HCT116 (cell line): ENCODE results near the gene GRHL3. TPM values are rescaled to one million over a fixed set of nuclear protein-coding genes. Genes with fewer than 3 reads are reported as not detected.
A peak's percentile ranks its signal among the peaks of the same experiment; 100 is the strongest.

ENCODE experiments used
- ATAC-seq: fragments of 200-7000 bp; cut with Tn5 transposase; 2 replicates; pipeline ENCODE4 v1.9.1; 2020; ENCODE audit warnings: mild to moderate bottlenecking, moderate library complexity
- BruUV-seq: library from RNA; stranded (reverse); fragments of 400-500 nt; replicated peaks from 2 replicates; lab custom pipeline; 2021; lab: Mats Ljungman, UMichigan
- CTCF ChIA-PET: fragments of 300-600 bp; sonication (Branson Sonifier 250); formaldehyde crosslinking; loops from one replicate; lab custom pipeline; 2021; ENCODE audit warnings: antibody characterized with exemption; lab: Charles Lee
- POLR2A ChIA-PET: fragments of 300-600, 350-600 bp; sonication (Branson Sonifier 250); formaldehyde crosslinking; loops from one replicate; lab custom pipeline; 2021; ENCODE audit warnings: antibody characterized with exemption; lab: Charles Lee
- RAD21 ChIA-PET, 2 experiments: fragments of 300-600 bp; sonication (Branson Sonifier 250); formaldehyde crosslinking; loops; one replicate each; lab custom pipeline; 2023; ENCODE audit warnings: low total read pairs in 2 of 2; ENCODE audit not compliant: uncharacterized antibody in 2 of 2, unreplicated experiment in 2 of 2, low non-redundant PET in 1 of 2; lab: Charles Lee
- DNase-seq: peaks from one replicate; pipeline ENCODE4 v3.0.0-alpha.2; 2010; ENCODE audit warnings: low read depth, low spot score
- H2AFZ ChIP-seq: fragments of 200-600 bp; shearing (Covaris generic), sonication (generic); 2 replicates; pipeline ENCODE4 v1.6.1; 2017; ENCODE audit warnings: low read depth, mixed run types, mixed read lengths, antibody characterized with exemption, low read length; ENCODE audit not compliant: poor library complexity, severe bottlenecking
- H3K27ac ChIP-seq: 2 replicates; pipeline ENCODE4 v1.5.1; 2012; ENCODE audit warnings: low read depth, low read length
- H3K27me3 ChIP-seq: fragments of 200-600 bp; sonication (generic); 2 replicates; pipeline ENCODE4 v1.6.1; 2016; ENCODE audit warnings: mixed run types, low read length, mixed read lengths; ENCODE audit not compliant: insufficient read depth
- H3K36me3 ChIP-seq, 2 experiments: fragments of 200-500 bp in 1 of 2; fragments of 200-600 bp in 1 of 2; sonication (Bioruptor generic) in 1 of 2; sonication (generic) in 1 of 2; 2 replicates each; pipeline versions ENCODE4 v1.5.1 to v1.6.1; 2014 to 2016; ENCODE audit warnings: low read length in 2 of 2, inconsistent platforms in 1 of 2, mixed read lengths in 1 of 2, mixed run types in 1 of 2; ENCODE audit not compliant: insufficient read depth in 2 of 2, control insufficient read depth in 1 of 2
- H3K4me1 ChIP-seq, 2 experiments: fragments of 200-600 bp in 1 of 2; sonication (generic) in 1 of 2; 2 replicates each; pipeline versions ENCODE4 v1.5.1 to v1.6.1; 2012 to 2017; ENCODE audit warnings: low read length in 2 of 2, inconsistent platforms in 1 of 2, mild to moderate bottlenecking in 1 of 2, mixed read lengths in 1 of 2, mixed run types in 1 of 2, moderate library complexity in 1 of 2; ENCODE audit not compliant: insufficient read depth in 2 of 2, control insufficient read depth in 1 of 2
- H3K4me2 ChIP-seq: fragments of 200-600 bp; sonication (generic); 2 replicates; pipeline ENCODE4 v1.6.1; 2017; ENCODE audit warnings: mixed run types, low read length, mixed read lengths
- H3K4me3 ChIP-seq, 2 experiments: fragments of 200-600 bp in 1 of 2; sonication (generic) in 1 of 2; replicated peaks in 1 of 2; 2 replicates each; pipeline ENCODE4 v1.5.1; 2011 to 2016; ENCODE audit warnings: low read length in 2 of 2, control low read depth in 1 of 2, low read depth in 1 of 2, mild to moderate bottlenecking in 1 of 2, mixed read lengths in 1 of 2, mixed run types in 1 of 2
- H3K79me2 ChIP-seq: fragments of 200-600 bp; sonication (generic); 2 replicates; pipeline ENCODE4 v1.6.1; 2017; ENCODE audit warnings: mild to moderate bottlenecking, mixed run types, low read length, moderate library complexity, mixed read lengths; ENCODE audit not compliant: insufficient read depth
- H3K9ac ChIP-seq: fragments of 200-600 bp; sonication (generic); 2 replicates; pipeline ENCODE4 v1.6.1; 2016; ENCODE audit warnings: low read length, mixed read lengths
- H3K9me2 ChIP-seq: fragments of 200-600 bp; sonication (generic), shearing (Covaris generic); 2 replicates; pipeline ENCODE4 v1.6.1; 2017; ENCODE audit warnings: mixed run types, mild to moderate bottlenecking, moderate library complexity; ENCODE audit not compliant: insufficient read depth
- H3K9me3 ChIP-seq, 2 experiments: fragments of 200-500 bp in 1 of 2; fragments of 200-600 bp in 1 of 2; sonication (Bioruptor generic) in 1 of 2; sonication (generic) in 1 of 2; 2 replicates each; pipeline ENCODE4 v1.6.1; 2014 to 2017; ENCODE audit warnings: low read length in 2 of 2, mixed read lengths in 2 of 2, inconsistent platforms in 1 of 2, low read depth in 1 of 2, mild to moderate bottlenecking in 1 of 2, mixed run types in 1 of 2, moderate library complexity in 1 of 2; ENCODE audit not compliant: control insufficient read depth in 1 of 2, insufficient read depth in 1 of 2
- H4K20me1 ChIP-seq: fragments of 200-600 bp; sonication (generic), shearing (Covaris generic); 2 replicates; pipeline ENCODE4 v1.6.1; 2017; ENCODE audit warnings: mixed run types, mild to moderate bottlenecking, moderate library complexity; ENCODE audit not compliant: insufficient read depth
- CBX3 ChIP-seq: IDR thresholded peaks from 2 replicates; pipeline ENCODE4 v1.6.1; 2012; ENCODE audit warnings: low read depth
- CTCF ChIP-seq, 3 experiments: fragments of 200-600 bp in 1 of 3; sonication (generic) in 1 of 3; IDR thresholded peaks in 2 of 3; conservative IDR thresholded peaks in 1 of 3; 2 replicates each; pipeline ENCODE4 v1.5.1; 2012 to 2017; ENCODE audit warnings: low read depth in 2 of 3, low read length in 2 of 3, antibody characterized with exemption in 1 of 3, borderline replicate concordance in 1 of 3, control low read depth in 1 of 3, mild to moderate bottlenecking in 1 of 3, mixed read lengths in 1 of 3, mixed run types in 1 of 3, moderate library complexity in 1 of 3; ENCODE audit not compliant: insufficient read depth in 1 of 3
- EZH2 ChIP-seq: fragments of 200-600 bp; sonication (generic); IDR thresholded peaks from 2 replicates; pipeline ENCODE4 v1.6.1; 2017; ENCODE audit warnings: antibody characterized with exemption, mixed run types
- RAD21 ChIP-seq: IDR thresholded peaks from 2 replicates; pipeline ENCODE4 v1.6.1; 2012; ENCODE audit warnings: low read depth, mild to moderate bottlenecking
- ZFX ChIP-seq: fragments of 450-650 bp; IDR thresholded peaks from 2 replicates; pipeline ENCODE4 v1.6.1; 2017
- intact Hi-C: fragments of 100-400 bp; cut with micrococcal nuclease; formaldehyde crosslinking; loops from 2 replicates; pipeline ENCODE4 v1.10.0; 2022
- total RNA-seq: library from RNA; stranded (reverse); gene quantifications from one replicate; pipeline ENCODE4 v1.2.1, GENCODE V29; 2021; ENCODE audit not compliant: unreplicated experiment
- TF ChIP-seq, protein P1 (sequence below): IDR thresholded peaks from 2 replicates; pipeline ENCODE4 v1.6.1; 2012
- TF ChIP-seq, protein P2 (sequence below): IDR thresholded peaks from 2 replicates; pipeline ENCODE4 v1.6.1; 2011; ENCODE audit warnings: mild to moderate bottlenecking, low read length, moderate library complexity; ENCODE audit not compliant: insufficient replicate concordance; ENCODE audit errors: extremely low read depth

The GRHL3 gene
- total RNA-seq, 1 experiment from 2014 or later, result 1.0 TPM

DNA sequence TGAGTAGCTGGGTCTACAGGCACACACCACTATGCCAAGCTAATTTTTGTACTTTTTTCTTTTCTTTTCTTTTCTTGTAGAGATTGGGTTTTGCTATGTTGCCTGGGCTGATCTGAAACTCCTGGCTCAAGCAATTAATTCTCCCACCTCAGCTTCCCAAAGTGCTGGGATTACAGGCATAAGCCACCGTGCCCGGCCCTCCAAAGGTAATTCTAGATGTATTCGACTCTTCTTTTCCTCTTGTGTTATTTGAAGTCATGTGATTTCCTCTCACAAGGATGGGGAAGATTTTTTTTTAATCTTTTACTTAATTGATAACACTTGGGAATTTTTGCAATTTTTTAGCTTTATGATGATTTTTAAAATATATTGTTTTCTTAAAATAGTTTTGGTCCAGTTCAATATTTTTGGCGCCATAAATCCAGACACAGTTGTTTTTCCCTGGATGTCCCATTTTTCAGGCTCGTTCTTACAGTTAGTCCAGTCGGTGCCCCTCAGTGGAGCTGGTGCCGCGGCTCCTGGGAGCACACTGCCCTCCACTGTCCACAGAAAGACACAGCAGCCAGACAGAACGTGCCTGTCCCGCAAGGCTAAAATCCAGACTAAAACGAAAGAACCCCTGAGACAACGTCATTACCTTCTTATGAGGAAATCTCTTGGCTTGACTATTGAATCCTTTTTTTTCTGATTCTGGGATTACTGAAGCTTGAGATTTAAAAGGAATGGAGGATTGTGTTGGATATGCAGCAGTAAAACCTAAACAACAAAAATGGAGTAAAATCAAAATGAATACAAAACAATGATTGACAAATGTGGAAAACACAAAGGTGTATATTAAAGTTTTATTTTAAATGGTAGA is 72.0 kb downstream of the GRHL3 start:
- BruUV-seq, result no TSS peak
- Histone ChIP-seq H3K4me1 (peaks cover 8 to 35% of the 10 kb centered on the region in 2 experiments), H3K4me2 (peak overlapping the region; percentile 56), H3K79me2 (no peaks in the 10 kb centered on the region), H3K27me3 (no peaks in the 10 kb centered on the region), H3K9me2 (no peaks in the 10 kb centered on the region), H3K9me3 (no peaks in the 10 kb centered on the region), H3K36me3 (no peaks in the 10 kb centered on the region), H3K4me3 (peak overlapping the region in 1 of 2 experiments; percentile 6; a peak in 1 of 4 replicates), H4K20me1 (no peaks in the 10 kb centered on the region), H3K9ac (0 out of 2 replicates have a peak overlapping the region, but pooled peaks have one; percentile 13), H3K27ac (no peak overlapping the region), H2AFZ (no peak overlapping the region)
- POLR2A ChIA-PET, result interaction anchor here (2.2 to 2.4 kb wide), 3 partner anchors 189 to 240 kb away, joined by 10 to 19 read pairs (median 12); no protein-coding TSS in a partner anchor
- intact Hi-C loops, result loop anchor here (1.0 to 10.0 kb wide), 7 partner anchors 69 to 619 kb away; no protein-coding TSS in a partner anchor
- ATAC-seq (peak; percentile 83), DNase-seq (peak; percentile 57)
- RAD21 ChIA-PET, result interaction anchor here (0.6 to 3.7 kb wide), 11 partner anchors 69 to 252 kb away, joined by 3 to 68 read pairs (median 4); no protein-coding TSS in a partner anchor
- CTCF ChIA-PET, result interaction anchor here (0.7 to 5.8 kb wide), 38 partner anchors 9 to 444 kb away, joined by 3 to 457 read pairs (median 5); partner anchors contain the start of genes GRHL3, IFNLR1, MYOM3 and NIPAL3
- TF ChIP-seq, protein P1, sequence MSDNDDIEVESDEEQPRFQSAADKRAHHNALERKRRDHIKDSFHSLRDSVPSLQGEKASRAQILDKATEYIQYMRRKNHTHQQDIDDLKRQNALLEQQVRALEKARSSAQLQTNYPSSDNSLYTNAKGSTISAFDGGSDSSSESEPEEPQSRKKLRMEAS, result no peak; the same call in 1 of the 2 replicates
- TF ChIP-seq CBX3 (no peak), RAD21 (peak; percentile 99), EZH2 (no peak), ZFX (no peak), CTCF (IDR thresholded peaks at IDR 0.05 in 2 of 3, conservative IDR thresholded peaks at IDR 0.05 in 1 of 3; ENCODE audit: borderline replicate concordance in 1 of 3, insufficient read depth in 1 of 3, low read depth in 2 of 3, low read length in 2 of 3) (peak; percentile 91 to 98 (median 96))
- TF ChIP-seq, protein P2, sequence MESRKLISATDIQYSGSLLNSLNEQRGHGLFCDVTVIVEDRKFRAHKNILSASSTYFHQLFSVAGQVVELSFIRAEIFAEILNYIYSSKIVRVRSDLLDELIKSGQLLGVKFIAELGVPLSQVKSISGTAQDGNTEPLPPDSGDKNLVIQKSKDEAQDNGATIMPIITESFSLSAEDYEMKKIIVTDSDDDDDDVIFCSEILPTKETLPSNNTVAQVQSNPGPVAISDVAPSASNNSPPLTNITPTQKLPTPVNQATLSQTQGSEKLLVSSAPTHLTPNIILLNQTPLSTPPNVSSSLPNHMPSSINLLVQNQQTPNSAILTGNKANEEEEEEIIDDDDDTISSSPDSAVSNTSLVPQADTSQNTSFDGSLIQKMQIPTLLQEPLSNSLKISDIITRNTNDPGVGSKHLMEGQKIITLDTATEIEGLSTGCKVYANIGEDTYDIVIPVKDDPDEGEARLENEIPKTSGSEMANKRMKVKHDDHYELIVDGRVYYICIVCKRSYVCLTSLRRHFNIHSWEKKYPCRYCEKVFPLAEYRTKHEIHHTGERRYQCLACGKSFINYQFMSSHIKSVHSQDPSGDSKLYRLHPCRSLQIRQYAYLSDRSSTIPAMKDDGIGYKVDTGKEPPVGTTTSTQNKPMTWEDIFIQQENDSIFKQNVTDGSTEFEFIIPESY, result no peak
